Esophagus muscularis mucosa (tissue), 4 donors: ENCODE measurements around the gene METTL15. TPM values are rescaled to one million over a fixed set of nuclear protein-coding genes. Genes with fewer than 3 reads are reported as not detected.
"Not testable (repeated sequence)": the region's sequence is repeated elsewhere in the genome, so short reads cannot be mapped to it uniquely, and the experiment has no call there.

Source experiments
- DNase-seq: peaks from one replicate; pipeline ENCODE4 v3.0.0-alpha.2; 2017; ENCODE audit errors: extremely low spot score
- H3K27ac ChIP-seq, 4 donors: fragments of 200-600 bp; sonication (generic); replicated peaks in 1 of 4; 1 replicate in 3 of 4; 2 replicates in 1 of 4; pipeline ENCODE4 v1.5.1; 2016 to 2019; ENCODE audit warnings: mild to moderate bottlenecking in 1 of 4
- H3K27me3 ChIP-seq, 4 donors: fragments of 200-600 bp; sonication (generic); one replicate each; pipeline versions ENCODE4 v1.5.1 to v1.6.0; 2016 to 2019
- H3K36me3 ChIP-seq, 4 donors: fragments of 200-600 bp; sonication (generic); one replicate each; pipeline ENCODE4 v1.5.1; 2016 to 2019
- H3K4me1 ChIP-seq, 4 donors: fragments of 200-600 bp; sonication (generic); one replicate each; pipeline ENCODE4 v1.5.1; 2016 to 2019
- H3K4me3 ChIP-seq, 4 donors: fragments of 200-600 bp; sonication (generic); 1 replicate in 2 of 4; 2 replicates in 2 of 4; pipeline ENCODE4 v1.5.1; 2016 to 2019; ENCODE audit warnings: mild to moderate bottlenecking in 4 of 4, moderate library complexity in 1 of 4
- H3K9me3 ChIP-seq, 4 donors: fragments of 200-600 bp; sonication (generic); 1 replicate in 3 of 4; 2 replicates in 1 of 4; pipeline ENCODE4 v1.5.1; 2016 to 2019
- CTCF ChIP-seq, 3 experiments: fragments of 200-600 bp in 2 of 3; fragments of 450-650 bp in 1 of 3; sonication (generic) in 2 of 3; IDR thresholded peaks; one replicate each; pipeline ENCODE4 v1.5.1; 2017 to 2019; ENCODE audit warnings: antibody characterized with exemption in 3 of 3, mild to moderate bottlenecking in 2 of 3, moderate library complexity in 1 of 3
- EP300 ChIP-seq: sonication (generic); formaldehyde crosslinking; IDR thresholded peaks from one replicate; pipeline ENCODE4 v1.6.1; 2017; ENCODE audit warnings: antibody characterized with exemption
- POLR2A ChIP-seq: fragments of 450-650 bp; IDR thresholded peaks from one replicate; pipeline ENCODE4 v1.6.1; 2017; ENCODE audit warnings: antibody characterized with exemption, moderate library complexity, mild to moderate bottlenecking, low read depth
- POLR2AphosphoS5 ChIP-seq, 2 donors: sonication (generic); formaldehyde crosslinking; IDR thresholded peaks; one replicate each; pipeline ENCODE4 v1.6.1; 2017; ENCODE audit warnings: antibody characterized with exemption in 2 of 2
- WGBS: methylation state at CpG from one replicate; pipeline ENCODE4 v1.1.5; 2018; 5-methylcytosine and 5-hydroxymethylcytosine counted together
- intact Hi-C: fragments of 100-400 bp; cut with DNase I; formaldehyde crosslinking; loops from one replicate; pipeline ENCODE4 v1.15.1; 2023
- total RNA-seq, 4 donors: library from RNA; depleted of rRNA; stranded (reverse); fragments of >200 nt; gene quantifications; one replicate each; pipeline versions ENCODE4 v1.1.0 to v1.2.1, GENCODE V29; 2016

METTL15 gene
- total RNA-seq, 4 donors from 2014 or later: 7.5 to 10.0 (median 8.5) TPM

DNA sequence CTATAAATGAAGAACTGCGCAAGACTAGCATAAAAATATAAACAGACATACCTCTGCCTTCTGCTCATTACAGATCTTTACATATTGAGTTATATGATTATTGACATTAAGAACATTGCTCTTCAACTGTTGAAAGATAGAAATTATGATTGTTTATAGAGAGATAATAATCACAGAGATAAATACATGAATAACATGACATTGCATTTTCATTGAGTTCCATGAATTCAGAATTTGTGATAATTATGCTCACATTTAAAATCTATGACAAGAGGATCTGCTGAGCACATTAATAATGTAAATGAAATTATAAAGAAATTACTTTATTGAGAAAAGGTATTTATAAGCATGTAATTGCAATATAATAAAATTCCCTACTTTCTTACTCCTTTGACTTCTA is 25.1 kb upstream of the METTL15 start:
- 98% methylated on average over 1 of the region's 1 CpG for WGBS
- Histone ChIP-seq H3K27me3 (no peaks in the 10 kb centered on the region), H3K4me3 (no peak overlapping the region), H3K27ac (no peak overlapping the region), H3K36me3 (no peaks in the 10 kb centered on the region), H3K4me1 (no peaks in the 10 kb centered on the region), H3K9me3 (no peaks in the 10 kb centered on the region)
- DNase-seq: no peak
- TF ChIP-seq CTCF (IDR thresholded peaks at IDR 0.05) (no peak), EP300 (no peak), POLR2AphosphoS5 (IDR thresholded peaks at IDR 0.05) (no peak), POLR2A (no peak)
- intact Hi-C loops: no loop called here

DNA sequence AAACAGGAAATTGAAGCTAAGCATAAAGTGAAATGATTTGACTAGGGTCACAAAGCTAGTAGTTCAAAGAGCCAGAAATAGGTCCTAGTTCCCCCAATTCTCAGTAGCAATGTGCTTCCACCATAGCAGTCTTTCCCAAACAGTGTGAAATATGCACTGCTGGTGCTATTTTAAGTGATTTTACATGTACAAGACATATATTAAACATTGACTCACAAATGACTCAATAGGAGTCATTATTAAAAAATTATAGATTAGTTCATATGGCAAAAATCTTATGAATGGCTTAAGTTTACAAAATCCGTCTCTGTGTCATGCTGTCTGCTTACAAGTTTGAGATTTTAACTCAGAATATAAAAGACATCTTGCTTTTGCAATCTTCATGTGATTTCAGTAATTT is 21.6 kb upstream of the METTL15 start:
- Histone ChIP-seq H3K27me3 (no peaks in the 10 kb centered on the region), H3K36me3 (no peaks in the 10 kb centered on the region), H3K4me1 (no peaks in the 10 kb centered on the region), H3K9me3 (no peaks in the 10 kb centered on the region), H3K27ac (no peak overlapping the region), H3K4me3 (no peak overlapping the region)
- no peak for TF ChIP-seq POLR2A
- no peak for DNase-seq
- intact Hi-C loops: no loop called here
- WGBS: 70% methylated on average over 1 of the region's 1 CpG

- H3K27me3 ChIP-seq, H3K4me3 ChIP-seq, H3K36me3 ChIP-seq, intact Hi-C loops, DNase-seq, H3K27ac ChIP-seq, H3K4me1 ChIP-seq, H3K9me3 ChIP-seq: not testable (repeated sequence)
- WGBS: 92% methylated on average over 1 of the region's 1 CpG
Measured at GRCh38 chr11:28087192-28087591, 21.0 kb upstream of the METTL15 start.

DNA sequence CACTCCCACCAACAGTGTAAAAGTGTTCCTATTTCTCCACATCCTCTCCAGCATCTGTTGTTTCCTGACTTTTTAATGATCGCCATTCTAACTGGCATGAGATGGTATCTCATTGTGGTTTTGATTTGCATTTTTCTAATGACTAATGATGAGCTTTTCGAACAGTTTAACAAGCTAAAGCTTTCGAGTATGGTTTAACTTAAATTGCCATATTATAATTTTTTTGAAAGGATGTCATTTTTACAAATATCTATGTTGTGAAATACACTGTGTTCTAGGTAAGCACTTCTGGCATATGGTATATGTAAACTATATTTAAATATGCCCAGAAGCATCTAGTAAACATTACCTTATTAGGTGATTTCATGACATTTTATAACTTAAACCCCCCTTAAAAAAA is 20.5 kb upstream of the METTL15 start:
- H3K27me3 ChIP-seq, intact Hi-C loops: not testable (repeated sequence)

GRCh38 chr11:28089378-28089777 is 18.8 kb upstream of the METTL15 start:
- Histone ChIP-seq H3K4me3 (no peak overlapping the region), H3K27me3 (no peaks in the 10 kb centered on the region), H3K9me3 (no peaks in the 10 kb centered on the region), H3K27ac (no peak overlapping the region), H3K4me1 (no peaks in the 10 kb centered on the region), H3K36me3 (no peaks in the 10 kb centered on the region)
- intact Hi-C loops: no loop called here
- WGBS: 95% methylated on average over 5 of the region's 5 CpGs
- TF ChIP-seq POLR2A (no peak), CTCF (IDR thresholded peaks at IDR 0.05) (no peak), POLR2AphosphoS5 (IDR thresholded peaks at IDR 0.05) (no peak), EP300 (no peak)
- no peak for DNase-seq

More for the DNA sequence above, 20.5 kb upstream of the METTL15 start:
- H3K4me3 ChIP-seq, H3K9me3 ChIP-seq, DNase-seq, H3K27ac ChIP-seq, H3K4me1 ChIP-seq, H3K36me3 ChIP-seq: not testable (repeated sequence)
- WGBS: 95% methylated on average over 3 of the region's 3 CpGs

DNA sequence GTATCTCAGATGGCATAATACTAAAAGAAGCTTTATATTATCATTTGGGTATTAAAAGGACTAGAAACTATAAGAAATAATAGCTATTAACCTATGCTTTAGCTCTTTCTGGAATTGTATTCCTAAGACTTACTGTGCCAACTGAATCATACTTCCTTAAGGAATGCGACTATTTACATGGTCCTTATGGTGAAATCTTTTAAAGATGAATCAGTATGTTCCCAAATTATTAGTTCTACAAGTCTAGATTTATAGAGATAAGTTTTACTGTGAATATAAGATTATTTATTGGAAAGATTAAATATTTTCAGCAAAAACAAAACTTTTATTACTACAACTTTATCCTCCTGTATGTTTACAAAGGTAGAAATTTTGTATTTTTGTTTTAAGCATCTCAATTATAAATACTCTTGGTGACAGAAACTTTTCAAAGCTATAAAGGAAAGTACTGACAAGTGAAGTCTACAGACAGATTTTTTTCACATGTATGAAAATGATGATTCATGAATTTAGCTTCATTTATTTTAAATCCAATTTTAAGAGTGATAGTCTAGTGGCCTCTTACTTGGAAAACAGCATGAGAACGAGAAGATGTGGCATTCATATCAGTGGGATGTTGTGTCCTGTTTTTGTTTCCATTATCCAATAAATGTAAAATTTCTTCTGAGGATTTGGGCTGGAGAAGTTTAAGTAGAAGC is 18.0 kb upstream of the METTL15 start:
- no peaks in the 10 kb centered on the region for H3K36me3 ChIP-seq
- no peak overlapping the region for H3K4me3 ChIP-seq
- no peak overlapping the region for H3K27ac ChIP-seq
- no peaks in the 10 kb centered on the region for H3K4me1 ChIP-seq
- intact Hi-C loops: no loop called here
- TF ChIP-seq POLR2A (no peak), CTCF (IDR thresholded peaks at IDR 0.05) (no peak), EP300 (no peak), POLR2AphosphoS5 (IDR thresholded peaks at IDR 0.05) (no peak)
- H3K9me3 ChIP-seq: no peaks in the 10 kb centered on the region
- WGBS: 86% methylated on average over 2 of the region's 2 CpGs
- no peaks in the 10 kb centered on the region for H3K27me3 ChIP-seq
- DNase-seq: no peak
